HepG2 (cell line): Measurements from ENCODE around the gene PLD1. TPM values are rescaled to one million over a fixed set of nuclear protein-coding genes. Genes with fewer than 3 reads are reported as not detected.

ENCODE experiments used
- ATAC-seq: fragments of 200-7000 bp; cut with Tn5 transposase; 3 replicates; pipeline ENCODE4 v1.9.1; 2020; ENCODE audit warnings: mild to moderate bottlenecking, moderate library complexity
- BruUV-seq: library from RNA; stranded (reverse); fragments of 400-500 nt; replicated peaks from 2 replicates; lab custom pipeline; 2021; lab: Mats Ljungman, UMichigan
- CTCF ChIA-PET: fragments of 300-600 bp; formaldehyde crosslinking; extraction: SDS; loops from one replicate; lab custom pipeline; 2021; ENCODE audit warnings: low total read pairs, inconsistent platforms, low intra/inter-chr PET ratio; lab: Yijun Ruan, JAX
- POLR2A ChIA-PET: fragments of 350-600 bp; sonication (Branson Sonifier 250); formaldehyde crosslinking; loops from one replicate; lab custom pipeline; 2020; ENCODE audit warnings: antibody characterized with exemption, inconsistent platforms; lab: Yijun Ruan, JAX
- DNase-seq: peaks from one replicate; pipeline ENCODE4 v3.0.0-alpha.2; 2015; ENCODE audit warnings: low spot score
- FAIRE-seq: peaks from 3 replicates; lab custom pipeline; 2011; peaks lifted over from hg19 to GRCh38; lab: Jason Lieb, UNC
- H2AFZ ChIP-seq: one replicate; pipeline ENCODE4 v1.6.1; 2011; ENCODE audit warnings: low read length, inconsistent platforms
- H3K27ac ChIP-seq: fragments of 300-600 bp; 3 replicates; pipeline ENCODE4 v1.8.0; 2011; ENCODE audit warnings: mixed run types, mild to moderate bottlenecking, mixed read lengths, low read length, inconsistent platforms; ENCODE audit not compliant: insufficient read depth; ENCODE audit errors: extremely low read length
- H3K27me3 ChIP-seq, 2 experiments: fragments of 200-600 bp in 1 of 2; 2 replicates in 1 of 2; 3 replicates in 1 of 2; pipeline versions ENCODE4 v1.6.0 to v1.8.0; 2011; ENCODE audit warnings: low read length in 2 of 2, mild to moderate bottlenecking in 2 of 2, moderate library complexity in 2 of 2, inconsistent platforms in 1 of 2; ENCODE audit not compliant: insufficient read depth in 2 of 2, control insufficient read depth in 1 of 2
- H3K36me3 ChIP-seq, 2 experiments: fragments of 200-600 bp in 1 of 2; replicated peaks in 1 of 2; 2 replicates in 1 of 2; 3 replicates in 1 of 2; pipeline versions ENCODE4 v1.5.1 to v1.8.0; 2011; ENCODE audit warnings: low read length in 2 of 2, inconsistent platforms in 1 of 2; ENCODE audit not compliant: insufficient read depth in 2 of 2, control insufficient read depth in 1 of 2
- H3K4me1 ChIP-seq: 2 replicates; pipeline ENCODE4 v1.5.1; 2012; ENCODE audit warnings: low read length, inconsistent platforms; ENCODE audit not compliant: insufficient read depth
- H3K4me2 ChIP-seq: 2 replicates; pipeline ENCODE4 v1.6.0; 2011; ENCODE audit warnings: low read depth, low read length, inconsistent platforms
- H3K4me3 ChIP-seq, 3 experiments: fragments of 200-600 bp in 1 of 3; sonication (generic), shearing (Covaris generic) in 1 of 3; replicated peaks in 1 of 3; 2 replicates each; pipeline ENCODE4 v1.5.1; 2011 to 2016; ENCODE audit warnings: low read length in 3 of 3, inconsistent platforms in 2 of 3, low read depth in 2 of 3, mild to moderate bottlenecking in 2 of 3, control low read depth in 1 of 3, mixed read lengths in 1 of 3; ENCODE audit not compliant: insufficient read depth in 1 of 3
- H3K79me2 ChIP-seq: one replicate; pipeline ENCODE4 v1.6.1; 2011; ENCODE audit warnings: low read length, inconsistent platforms; ENCODE audit not compliant: insufficient read depth
- H3K9ac ChIP-seq: 2 replicates; pipeline ENCODE4 v1.6.0; 2011; ENCODE audit warnings: mild to moderate bottlenecking, low read depth, low read length, inconsistent platforms; ENCODE audit not compliant: insufficient read depth
- H3K9me3 ChIP-seq: 2 replicates; pipeline ENCODE4 v1.5.1; 2012; ENCODE audit warnings: mild to moderate bottlenecking, low read length
- H4K20me1 ChIP-seq: 2 replicates; pipeline ENCODE4 v1.6.0; 2011; ENCODE audit warnings: inconsistent platforms, mild to moderate bottlenecking, low read length, moderate library complexity; ENCODE audit not compliant: insufficient read depth
- CAMTA2 ChIP-seq: sonication (generic); formaldehyde crosslinking; IDR thresholded peaks from 2 replicates; pipeline ENCODE4 v1.4.0; 2020; ENCODE audit warnings: mild to moderate bottlenecking, missing genetic modification reagents, borderline replicate concordance
- CSRNP1 ChIP-seq: sonication (generic); formaldehyde crosslinking; IDR thresholded peaks from 2 replicates; pipeline ENCODE4 v1.8.1; 2023; ENCODE audit warnings: mild to moderate bottlenecking, missing genetic modification reagents
- DPF2 ChIP-seq: sonication (generic); formaldehyde crosslinking; IDR thresholded peaks from 2 replicates; pipeline ENCODE4 v1.4.0; 2020; ENCODE audit warnings: mild to moderate bottlenecking, low read depth, missing genetic modification reagents, borderline replicate concordance
- ETV5 ChIP-seq: IDR thresholded peaks from 2 replicates; pipeline ENCODE4 v1.6.1; 2018; ENCODE audit warnings: missing biosample characterization, missing genetic modification reagents, inconsistent platforms, borderline replicate concordance
- GABPA ChIP-seq, 2 experiments: IDR thresholded peaks; 2 replicates each; pipeline ENCODE4 v1.6.1; 2011 to 2016; ENCODE audit warnings: low read depth in 2 of 2, low read length in 1 of 2, missing biosample characterization in 1 of 2, missing genetic modification characterization in 1 of 2
- MTA3 ChIP-seq: sonication (generic); formaldehyde crosslinking; IDR thresholded peaks from 2 replicates; pipeline ENCODE4 v1.4.0; 2020; ENCODE audit warnings: missing genetic modification reagents
- ZBTB7B ChIP-seq: sonication (generic); formaldehyde crosslinking; IDR thresholded peaks from 2 replicates; pipeline ENCODE4 v1.4.0; 2020; ENCODE audit warnings: missing genetic modification reagents
- ZC3H13 ChIP-seq: sonication (generic); formaldehyde crosslinking; IDR thresholded peaks from 2 replicates; pipeline ENCODE4 v1.8.1; 2023; ENCODE audit warnings: mild to moderate bottlenecking, missing genetic modification reagents, moderate library complexity
- ZNF12 ChIP-seq: sonication (generic); formaldehyde crosslinking; IDR thresholded peaks from 2 replicates; pipeline ENCODE4 v1.5.0; 2020; ENCODE audit warnings: missing genetic modification reagents
- ZNF138 ChIP-seq: sonication (generic); formaldehyde crosslinking; IDR thresholded peaks from 2 replicates; pipeline ENCODE4 v1.5.0; 2020; ENCODE audit warnings: mild to moderate bottlenecking, low read depth, missing genetic modification reagents
- ZNF224 ChIP-seq: sonication (generic); formaldehyde crosslinking; IDR thresholded peaks from 2 replicates; pipeline ENCODE4 v1.5.0; 2020; ENCODE audit warnings: mild to moderate bottlenecking, missing genetic modification reagents
- ZNF549 ChIP-seq: sonication (generic); formaldehyde crosslinking; IDR thresholded peaks from 2 replicates; pipeline ENCODE4 v1.5.0; 2020; ENCODE audit warnings: missing genetic modification reagents
- ZNF550 ChIP-seq: sonication (generic); formaldehyde crosslinking; IDR thresholded peaks from 2 replicates; pipeline ENCODE4 v1.4.0; 2020; ENCODE audit warnings: mild to moderate bottlenecking, missing genetic modification reagents, borderline replicate concordance
- WGBS: methylation state at CpG from one replicate; pipeline ENCODE4 v1.1.6; 2017; ENCODE audit warnings: low lambda C conversion rate; 5-methylcytosine and 5-hydroxymethylcytosine counted together
- in situ Hi-C: cut with HindIII; loops from 2 replicates; pipeline ENCODE4 v1.10.0; 2017; ENCODE audit warnings: low pct_unique_long_range_greater_than_20kb; ENCODE audit not compliant: extremely low pct_ligation_motif_present
- intact Hi-C: fragments of 100-400 bp; cut with micrococcal nuclease; formaldehyde crosslinking; loops from one replicate; pipeline ENCODE4 v1.10.0; 2022; ENCODE audit not compliant: unreplicated experiment
- polyA plus RNA-seq, 8 experiments: library from polyadenylated mRNA; depleted of rRNA in 3 of 8; stranded (reverse) in 7 of 8; unstranded in 1 of 8; fragments of >200 nt; fragmentation: Illumina TruSeq in 4 of 8; extraction: Trizol in 4 of 8; gene quantifications; 2 replicates each; pipeline versions ENCODE4 v1.2.1 to v1.2.3, GENCODE V29; 2011 to 2016; ENCODE audit warnings: low read depth in 4 of 8, missing spikeins in 1 of 8, mixed read lengths in 1 of 8; ENCODE audit not compliant: insufficient read depth in 1 of 8
- total RNA-seq, 5 experiments: library from RNA; depleted of rRNA; stranded (reverse); fragments of >200 nt; fragmentation: Illumina TruSeq; extraction: Trizol; gene quantifications; 2 replicates each; pipeline ENCODE4 v1.2.3, GENCODE V29; 2016; ENCODE audit warnings: low read depth in 1 of 5
- TF ChIP-seq, protein P1 (sequence below): fragments of 450-650 bp; IDR thresholded peaks from 2 replicates; pipeline ENCODE4 v1.6.1; 2017; ENCODE audit warnings: mild to moderate bottlenecking

The PLD1 gene
- total and polyA plus RNA-seq, 2 of the 13 experiments (the other 11 are each of a cell fraction or from before 2014, with no cell fraction given): 27.1 to 59.4 TPM

DNA sequence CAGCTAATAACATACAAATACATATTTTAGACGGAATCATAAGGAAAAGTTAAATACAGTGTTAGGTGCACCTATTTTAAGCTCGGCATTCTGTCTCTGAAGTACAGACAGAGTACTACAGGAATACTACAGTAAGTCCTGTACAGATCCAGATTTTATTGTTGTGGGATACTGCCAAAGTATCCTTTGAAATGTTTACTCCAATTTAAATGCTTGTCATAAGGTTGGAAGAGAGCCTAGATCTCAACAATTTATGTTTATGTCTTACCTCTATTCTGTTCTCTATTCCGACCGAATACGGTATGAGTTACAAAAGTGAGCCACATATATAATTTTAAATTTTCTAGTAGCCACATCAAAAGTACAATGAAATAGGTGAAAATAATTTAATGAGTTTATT, 25.3 kb downstream of the PLD1 start:
- peaks cover 92% of the 10 kb centered on the region for H3K79me2 ChIP-seq
- in situ Hi-C loops: no loop called here
- TF ChIP-seq GABPA (IDR thresholded peaks at IDR 0.05; ENCODE audit: low read depth, low read length): no peak
- no peak for TF ChIP-seq GABPA (CRISPR knock-in tag; IDR thresholded peaks at IDR 0.05; ENCODE audit: low read depth)
- no peak for TF ChIP-seq ZNF224
- TF ChIP-seq DPF2 (CRISPR knock-in tag): no peak
- no peak for TF ChIP-seq ZNF12 (CRISPR knock-in tag)
- TF ChIP-seq ZNF138 (CRISPR knock-in tag): no peak
- no peak for TF ChIP-seq ZNF550
- no peak for TF ChIP-seq ZBTB7B (CRISPR knock-in tag)
- no peak for TF ChIP-seq ETV5
- no peak for TF ChIP-seq MTA3 (CRISPR knock-in tag)
- no peak for TF ChIP-seq CSRNP1 (CRISPR knock-in tag)
- TF ChIP-seq, protein P1, sequence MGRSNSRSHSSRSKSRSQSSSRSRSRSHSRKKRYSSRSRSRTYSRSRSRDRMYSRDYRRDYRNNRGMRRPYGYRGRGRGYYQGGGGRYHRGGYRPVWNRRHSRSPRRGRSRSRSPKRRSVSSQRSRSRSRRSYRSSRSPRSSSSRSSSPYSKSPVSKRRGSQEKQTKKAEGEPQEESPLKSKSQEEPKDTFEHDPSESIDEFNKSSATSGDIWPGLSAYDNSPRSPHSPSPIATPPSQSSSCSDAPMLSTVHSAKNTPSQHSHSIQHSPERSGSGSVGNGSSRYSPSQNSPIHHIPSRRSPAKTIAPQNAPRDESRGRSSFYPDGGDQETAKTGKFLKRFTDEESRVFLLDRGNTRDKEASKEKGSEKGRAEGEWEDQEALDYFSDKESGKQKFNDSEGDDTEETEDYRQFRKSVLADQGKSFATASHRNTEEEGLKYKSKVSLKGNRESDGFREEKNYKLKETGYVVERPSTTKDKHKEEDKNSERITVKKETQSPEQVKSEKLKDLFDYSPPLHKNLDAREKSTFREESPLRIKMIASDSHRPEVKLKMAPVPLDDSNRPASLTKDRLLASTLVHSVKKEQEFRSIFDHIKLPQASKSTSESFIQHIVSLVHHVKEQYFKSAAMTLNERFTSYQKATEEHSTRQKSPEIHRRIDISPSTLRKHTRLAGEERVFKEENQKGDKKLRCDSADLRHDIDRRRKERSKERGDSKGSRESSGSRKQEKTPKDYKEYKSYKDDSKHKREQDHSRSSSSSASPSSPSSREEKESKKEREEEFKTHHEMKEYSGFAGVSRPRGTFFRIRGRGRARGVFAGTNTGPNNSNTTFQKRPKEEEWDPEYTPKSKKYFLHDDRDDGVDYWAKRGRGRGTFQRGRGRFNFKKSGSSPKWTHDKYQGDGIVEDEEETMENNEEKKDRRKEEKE: no peak
- TF ChIP-seq CAMTA2 (CRISPR knock-in tag): no peak
- no peak for TF ChIP-seq ZNF549
- TF ChIP-seq ZC3H13: no peak
- no peaks in the 10 kb centered on the region for H3K9me3 ChIP-seq
- H3K4me2 ChIP-seq: no peak overlapping the region
- POLR2A ChIA-PET: interaction anchor here (1.6 kb wide), 1 partner anchor 25 kb away, joined by 5 read pairs; the partner anchor contains the start of gene PLD1
- ATAC-seq (no peak), FAIRE-seq (no peak), DNase-seq (no peak)
- no peak overlapping the region for H3K4me3 ChIP-seq
- intact Hi-C loops: no loop called here
- H3K36me3 ChIP-seq: peaks cover 5 to 22% of the 10 kb centered on the region in 2 experiments
- H3K27ac ChIP-seq: no peak overlapping the region
- 97% methylated on average over 5 of the region's 5 CpGs for WGBS
- no peaks in the 10 kb centered on the region for H3K27me3 ChIP-seq
- peaks cover 92% of the 10 kb centered on the region for H3K4me1 ChIP-seq
- no peak overlapping the region for H2AFZ ChIP-seq
- H4K20me1 ChIP-seq: peaks cover 32% of the 10 kb centered on the region
- H3K9ac ChIP-seq: no peak overlapping the region
- CTCF ChIA-PET: no interaction called here
- no TSS peak for BruUV-seq
